ENCODE measurements around the gene C1orf141.

C1orf141 gene

GRCh38 chr1:67140460-67140859 lies 5.7 kb upstream of the C1orf141 start:
- TF ChIP-seq CTCF (IDR thresholded peaks at IDR 0.05): no peak

GRCh38 chr1:67138813-67139499 lies 4.2 kb upstream of the C1orf141 start:
- TF ChIP-seq CTCF (IDR thresholded peaks at IDR 0.05): no peak

GRCh38 chr1:67137307-67137753 lies 2.6 kb upstream of the C1orf141 start:
- TF ChIP-seq CTCF (IDR thresholded peaks at IDR 0.05): no peak

GRCh38 chr1:67135354-67135753 lies 584 bp upstream of the C1orf141 start:
- TF ChIP-seq CTCF (IDR thresholded peaks at IDR 0.05): no peak

DNA sequence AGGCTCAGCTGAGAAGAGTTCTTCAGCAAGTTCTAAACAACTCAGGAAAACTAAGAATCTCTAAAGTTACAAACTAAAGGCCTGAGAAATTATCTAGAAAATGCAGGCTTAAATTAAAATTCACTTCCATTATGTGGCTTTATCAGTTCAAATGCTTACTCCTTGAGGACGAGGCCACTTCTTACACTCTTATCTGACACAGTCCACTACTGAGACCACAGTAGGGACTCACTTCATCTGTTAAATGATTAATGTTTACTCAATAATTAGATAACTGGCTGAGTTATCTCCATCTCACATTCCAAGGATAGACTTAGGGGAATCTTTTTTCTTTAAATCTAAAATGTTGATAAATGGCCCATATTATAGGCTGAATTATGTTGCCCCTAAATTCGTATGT lies 1.6 kb downstream of the C1orf141 start:
- TF ChIP-seq CTCF (IDR thresholded peaks at IDR 0.05): no peak

DNA sequence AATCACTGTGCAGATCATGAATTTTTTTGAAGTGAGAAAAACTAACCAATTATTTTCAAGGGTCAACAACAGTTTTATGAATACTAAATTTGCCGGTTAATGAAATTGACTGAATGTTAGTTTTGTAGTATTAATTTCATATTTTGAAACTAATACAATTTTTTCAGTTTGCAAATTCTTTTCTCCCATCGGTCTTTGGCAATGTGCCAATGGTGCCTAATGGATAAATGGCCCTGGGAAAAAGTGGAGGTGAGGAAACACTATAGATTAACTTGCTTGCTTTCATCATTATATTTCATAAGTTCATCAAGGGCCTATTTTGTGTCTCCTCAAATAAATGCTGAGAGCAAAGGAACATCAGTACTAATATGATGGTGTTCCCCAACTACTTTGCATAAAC lies 4.1 kb downstream of the C1orf141 start:
- no peak for TF ChIP-seq CTCF (IDR thresholded peaks at IDR 0.05)

DNA sequence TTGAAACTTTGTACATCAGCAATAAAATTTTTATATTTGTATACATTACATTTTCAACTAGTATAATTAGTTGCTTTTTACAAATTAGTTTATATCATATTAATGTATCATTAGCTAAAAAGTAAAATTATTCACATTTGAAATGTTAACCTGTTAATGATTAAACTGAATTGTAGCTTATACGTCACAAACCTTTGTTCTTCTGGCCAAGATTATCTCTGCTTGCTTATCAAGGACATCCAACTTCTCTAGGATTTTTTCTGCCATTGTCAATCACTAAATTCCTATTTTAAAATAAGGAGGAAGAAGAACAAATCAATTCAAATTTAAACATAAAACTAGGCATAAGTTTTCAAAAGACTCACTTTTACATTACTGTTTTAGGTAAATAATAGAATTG lies 7.8 kb downstream of the C1orf141 start:
- no peak for TF ChIP-seq CTCF (IDR thresholded peaks at IDR 0.05)
